Cortex of kidney (tissue), 1 donor: ENCODE measurements around the gene PRRX1.

Experiments used
- DNase-seq: peaks from one replicate; lab custom pipeline; 2025; lab: John Stamatoyannopoulos, UW

The PRRX1 gene

DNA sequence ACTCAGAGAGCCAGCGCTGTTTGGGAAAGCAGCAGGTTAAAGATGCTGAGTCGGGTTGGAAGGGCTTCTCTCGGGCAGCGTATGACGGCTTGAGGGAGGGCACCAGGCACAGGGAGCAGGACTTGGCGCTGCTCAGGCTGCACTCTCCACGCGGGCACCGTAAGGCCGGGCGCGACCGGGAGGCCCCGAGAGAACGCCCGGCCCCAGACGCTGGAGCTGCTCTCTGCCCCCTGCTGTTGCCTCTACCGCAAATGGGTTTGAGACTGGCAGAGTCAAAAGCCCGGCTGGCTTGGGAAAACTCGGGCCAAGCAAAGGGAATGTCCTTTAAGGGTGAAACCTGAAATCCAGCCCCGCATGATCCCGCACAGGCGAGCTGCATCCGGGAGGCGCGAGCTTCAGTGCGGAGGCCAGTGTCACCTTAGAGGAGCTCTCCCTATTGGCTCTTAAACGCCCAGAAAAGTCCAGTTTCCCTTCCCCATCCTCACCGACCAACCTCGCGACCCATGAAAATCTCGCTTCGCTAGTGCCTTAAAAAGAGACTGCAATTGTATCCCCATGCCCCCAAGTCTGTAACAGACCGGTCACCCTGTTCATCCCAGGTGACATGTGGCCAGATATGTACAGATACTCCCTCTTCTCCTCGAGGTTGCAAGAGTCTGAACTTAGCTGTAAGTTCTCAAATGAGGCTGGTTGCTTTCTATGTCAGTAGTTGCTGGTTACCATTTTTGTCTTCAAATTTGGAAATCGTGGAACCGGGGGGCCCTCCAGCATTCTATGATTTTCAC is 1.1 kb downstream of the PRRX1 start:
- no peak for DNase-seq

DNA sequence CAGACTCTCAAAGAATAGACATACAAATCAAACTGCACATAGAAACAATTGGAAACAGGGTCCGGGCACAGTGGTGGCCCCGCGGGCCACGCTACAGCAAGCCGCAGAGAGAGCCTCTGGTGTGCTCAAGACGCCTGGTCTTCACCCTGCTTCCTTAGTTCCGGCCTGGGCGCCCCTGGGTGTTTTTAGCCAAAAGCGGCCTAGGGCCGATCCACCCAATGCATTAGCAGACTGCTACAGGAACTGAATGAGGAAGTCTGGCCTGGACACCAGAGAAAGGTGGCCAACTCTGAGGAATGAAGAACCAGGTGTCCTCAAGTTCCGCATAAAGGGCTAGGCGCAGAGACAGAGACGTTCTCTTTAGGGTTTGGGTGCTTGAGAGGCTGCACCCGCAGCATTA is 1.7 kb downstream of the PRRX1 start:
- DNase-seq, result no peak

DNA sequence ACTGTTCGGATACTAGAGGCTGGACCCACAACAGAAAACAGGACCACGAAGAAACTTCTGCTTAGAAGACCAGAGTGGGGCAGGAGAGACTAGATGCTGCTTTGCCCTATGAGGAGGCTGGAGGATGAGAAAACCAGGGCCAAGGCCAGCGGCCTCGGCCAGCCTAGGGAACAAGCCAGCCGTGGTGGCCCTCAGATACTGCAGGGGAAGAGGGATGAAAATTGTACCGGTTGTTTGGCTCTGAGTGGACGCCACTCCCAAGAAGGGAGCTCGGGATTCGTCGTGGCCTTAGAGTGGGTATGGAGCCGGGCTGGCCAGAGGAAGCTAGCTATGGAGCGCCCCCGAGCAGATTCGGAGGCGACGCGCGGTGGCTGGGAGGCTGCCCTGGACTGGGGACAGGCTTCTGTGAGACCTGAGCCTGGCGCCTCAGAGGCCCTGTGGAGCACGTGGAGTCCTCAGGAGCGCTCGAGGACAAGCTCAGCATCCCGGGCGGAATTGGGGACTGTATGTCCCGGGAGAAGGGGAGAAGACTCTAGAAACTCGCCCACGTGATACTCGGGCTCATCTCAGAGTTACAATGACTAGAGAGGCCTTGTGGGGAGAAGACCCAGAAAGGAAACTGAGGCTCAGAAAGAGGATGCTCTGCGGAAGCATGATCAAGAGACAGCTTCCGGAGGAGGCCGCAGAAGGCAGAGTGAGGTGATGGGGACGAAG is 2.8 kb downstream of the PRRX1 start:
- no peak for DNase-seq

DNA sequence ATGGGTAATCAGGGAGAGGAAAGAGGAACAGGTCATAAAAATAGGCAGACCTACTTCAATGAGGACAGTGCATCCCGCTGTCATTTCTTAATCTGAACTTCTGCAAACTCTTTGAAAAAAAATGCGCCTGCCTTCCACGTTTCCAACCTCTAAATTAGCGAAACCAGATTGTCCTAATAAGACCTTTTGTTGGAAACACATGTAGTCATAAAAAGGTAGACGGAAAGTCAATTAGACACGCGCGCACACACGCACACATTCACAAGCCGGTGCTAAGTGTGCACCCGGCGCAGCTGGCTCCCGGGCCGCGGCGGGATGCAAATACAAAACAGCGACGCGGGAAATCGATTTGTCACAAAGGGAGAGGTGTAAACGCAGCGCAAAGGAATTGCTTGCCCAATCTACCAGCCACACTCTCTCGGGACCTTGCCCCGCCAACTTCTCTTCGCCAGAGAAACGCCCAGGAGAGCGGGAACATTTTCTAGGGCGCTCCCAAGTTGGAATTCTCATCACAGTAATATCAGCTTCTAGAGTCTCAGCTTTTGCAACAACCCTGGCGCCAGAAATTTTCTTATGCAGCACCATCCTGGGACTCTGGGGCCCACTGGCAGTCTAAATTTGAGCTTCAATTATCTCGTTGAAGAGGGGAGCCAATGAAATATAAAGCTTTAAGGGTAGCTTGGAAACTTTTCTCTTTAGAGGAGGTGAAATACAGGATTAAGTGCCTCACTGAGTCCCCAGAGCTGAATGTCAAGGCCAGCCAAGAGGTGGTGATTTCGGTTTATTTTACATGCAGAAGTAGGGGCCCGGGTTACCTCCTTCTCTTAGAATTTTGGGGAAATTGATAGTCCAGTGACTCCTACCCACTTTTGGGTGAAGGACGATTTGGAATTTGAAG is 4.5 kb downstream of the PRRX1 start:
- DNase-seq, result no peak

DNA sequence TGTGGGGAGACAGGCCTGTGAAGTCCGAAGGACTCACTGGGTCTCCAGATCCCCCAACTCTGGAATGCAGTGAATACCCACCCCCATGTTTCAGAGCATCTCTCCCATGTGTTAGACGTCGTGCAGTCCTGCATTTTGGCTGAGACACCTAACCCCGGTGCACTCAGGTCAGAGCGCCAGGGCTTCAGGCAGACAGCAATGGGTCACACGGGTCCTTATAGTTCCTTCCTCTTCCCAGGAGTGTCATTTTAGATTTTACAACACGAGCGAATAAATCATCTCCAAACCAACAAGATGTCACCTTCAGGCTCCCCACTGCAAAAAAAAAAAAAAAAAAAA is 5.1 kb downstream of the PRRX1 start:
- no peak for DNase-seq

DNA sequence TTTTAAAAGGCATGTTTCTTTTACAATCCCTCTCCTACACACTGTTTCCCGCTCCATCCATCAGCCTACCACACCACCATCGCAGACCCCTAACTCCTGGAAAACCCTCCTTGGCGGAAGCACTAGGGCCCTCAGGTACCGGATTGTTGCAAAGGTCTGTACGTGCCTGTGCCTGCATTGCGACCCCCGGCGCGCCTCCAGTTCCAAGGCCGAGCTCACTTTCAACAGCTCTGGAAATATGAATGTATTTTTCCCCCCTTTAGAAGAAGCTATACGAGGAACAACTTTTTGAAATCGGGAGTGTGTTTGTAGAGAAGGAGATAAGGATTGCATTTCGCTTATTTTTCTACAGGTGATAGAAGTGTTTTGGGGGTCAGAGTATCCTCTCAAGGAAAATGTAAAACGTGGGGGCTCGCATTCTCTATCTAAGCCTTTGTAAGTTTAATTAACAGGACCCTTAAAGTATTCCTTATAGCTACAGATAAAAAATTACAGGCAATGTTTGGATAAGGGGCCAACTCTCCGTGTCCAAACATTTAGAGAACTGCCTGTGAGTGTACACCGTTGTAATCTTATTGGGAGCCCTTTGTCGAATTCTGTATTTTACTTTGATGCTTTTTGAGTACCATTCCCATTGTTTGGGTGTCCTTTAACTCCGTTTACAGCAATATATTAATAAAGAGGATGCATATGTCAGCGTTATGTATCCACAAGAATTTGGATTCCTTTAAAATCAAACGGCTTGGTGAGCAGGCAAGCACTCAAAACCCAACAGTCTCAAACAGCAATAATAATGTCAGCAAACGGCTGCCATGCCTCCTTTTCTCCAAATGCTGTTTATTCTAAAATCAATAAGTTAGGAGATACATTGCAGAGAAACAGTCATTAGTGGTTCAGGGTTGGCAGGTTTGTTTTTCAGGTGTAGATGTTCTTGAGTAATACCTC is 5.9 kb downstream of the PRRX1 start:
- DNase-seq, result no peak

DNA sequence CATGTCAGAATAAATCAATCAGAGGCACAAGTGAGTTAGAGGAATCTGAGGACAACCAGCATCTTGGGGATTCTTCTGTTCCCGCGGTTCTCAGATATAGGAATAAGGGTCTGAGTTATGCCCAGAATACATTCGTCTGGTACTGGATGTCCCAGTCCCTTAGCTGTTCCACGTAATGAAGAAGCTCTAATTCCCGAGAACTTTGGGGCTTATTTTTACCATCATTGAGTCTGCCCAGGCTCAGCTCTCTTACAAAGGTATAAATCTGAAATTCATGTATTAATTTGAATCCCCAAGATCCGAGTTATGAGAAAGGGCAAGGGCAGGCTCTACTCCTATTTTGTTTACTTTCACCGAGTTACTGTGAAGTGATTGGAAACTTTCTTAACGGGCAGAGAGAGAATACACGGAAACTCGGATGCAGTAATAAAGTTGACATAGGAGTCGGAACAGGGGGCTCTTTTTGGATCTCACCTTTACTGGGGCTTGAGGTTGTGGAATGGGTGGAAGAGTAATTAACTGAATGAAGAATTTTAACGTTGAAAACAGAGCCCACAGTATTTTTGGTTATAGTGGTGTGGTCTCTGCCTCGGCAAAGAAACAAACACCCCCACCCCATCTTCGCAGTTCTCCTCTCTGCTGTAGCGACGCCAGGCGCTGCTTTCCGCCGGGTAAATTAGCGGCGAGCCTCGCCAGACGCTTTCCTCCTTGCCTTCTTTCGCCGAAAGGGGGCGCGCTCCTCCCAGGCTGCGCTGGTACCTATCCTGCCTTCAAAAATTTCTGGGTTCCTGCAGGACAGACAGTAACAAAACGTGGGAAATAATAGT is 7.1 kb downstream of the PRRX1 start:
- no peak for DNase-seq

DNA sequence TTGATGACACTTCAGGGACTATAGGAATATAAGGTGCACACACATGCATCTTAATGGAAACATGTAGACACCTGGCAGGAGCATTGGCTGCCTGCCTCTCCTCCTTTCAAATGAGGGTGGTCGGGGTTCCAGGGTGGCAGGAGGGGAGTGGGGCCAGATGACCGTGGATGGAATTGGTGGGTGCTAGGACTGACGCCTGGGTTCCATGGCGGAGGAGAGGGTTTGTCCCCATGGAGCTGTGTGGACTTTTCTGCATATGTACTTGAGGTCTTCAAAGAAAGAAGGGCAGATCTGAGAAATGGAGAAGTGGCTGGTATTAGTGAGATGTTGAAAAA is 7.7 kb downstream of the PRRX1 start:
- DNase-seq, result no peak

DNA sequence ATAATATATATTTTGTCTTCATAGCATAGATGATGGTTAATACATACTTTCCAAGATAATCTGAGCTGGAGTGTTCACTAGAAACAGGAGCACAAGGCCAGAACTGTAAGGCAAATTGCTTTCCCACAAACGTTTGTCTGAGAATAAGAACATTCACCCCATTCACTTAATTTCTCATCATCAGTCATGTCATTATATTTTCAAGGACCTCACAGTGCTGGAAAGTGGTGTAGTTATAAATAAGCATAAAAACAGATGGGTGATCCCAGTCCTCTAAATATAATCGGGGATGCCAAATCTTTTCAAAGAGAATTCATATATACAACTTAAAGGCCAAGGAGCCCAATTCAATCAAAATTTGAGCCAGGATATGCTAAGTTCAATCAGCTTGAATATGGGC is 8.4 kb downstream of the PRRX1 start:
- DNase-seq, result no peak

DNA sequence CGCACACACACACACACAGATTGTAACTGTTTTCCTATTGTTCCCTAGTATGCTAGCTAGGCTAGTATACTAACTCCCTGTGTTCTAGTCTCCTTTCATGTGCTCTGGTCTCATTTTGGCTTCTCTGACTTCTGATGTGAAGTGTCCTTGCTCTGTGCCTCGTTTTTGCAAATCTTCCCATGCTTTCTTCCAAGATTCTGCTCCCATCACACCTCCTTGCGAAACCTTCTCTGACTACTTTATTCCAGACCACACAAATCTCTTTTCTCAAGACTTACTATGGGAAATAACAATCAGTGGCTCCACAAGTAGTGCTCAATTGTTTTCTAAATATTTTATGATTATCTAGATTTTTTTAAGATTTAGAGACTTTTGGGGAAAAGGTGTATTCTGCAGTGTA is 10.3 kb downstream of the PRRX1 start:
- no peak for DNase-seq

DNA sequence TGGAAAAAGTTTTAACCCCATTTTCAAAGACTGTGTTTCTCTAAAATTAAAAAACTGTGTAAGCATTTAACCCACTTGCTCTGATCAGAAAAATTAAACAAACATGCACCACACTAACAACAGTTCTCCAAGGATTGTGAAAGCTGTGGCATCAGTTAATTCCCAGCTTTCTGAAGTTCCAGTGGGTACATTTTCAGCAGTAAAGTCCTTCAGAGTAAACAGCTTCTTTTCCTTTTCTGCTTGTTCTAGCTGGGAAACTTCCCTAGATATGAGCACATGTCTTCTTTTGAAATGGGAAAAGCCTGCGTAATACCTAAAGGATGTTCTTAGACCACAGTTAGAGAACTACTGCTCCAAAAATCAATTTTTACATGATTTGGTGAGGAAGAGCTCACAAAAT is 11.1 kb downstream of the PRRX1 start:
- no peak for DNase-seq

DNA sequence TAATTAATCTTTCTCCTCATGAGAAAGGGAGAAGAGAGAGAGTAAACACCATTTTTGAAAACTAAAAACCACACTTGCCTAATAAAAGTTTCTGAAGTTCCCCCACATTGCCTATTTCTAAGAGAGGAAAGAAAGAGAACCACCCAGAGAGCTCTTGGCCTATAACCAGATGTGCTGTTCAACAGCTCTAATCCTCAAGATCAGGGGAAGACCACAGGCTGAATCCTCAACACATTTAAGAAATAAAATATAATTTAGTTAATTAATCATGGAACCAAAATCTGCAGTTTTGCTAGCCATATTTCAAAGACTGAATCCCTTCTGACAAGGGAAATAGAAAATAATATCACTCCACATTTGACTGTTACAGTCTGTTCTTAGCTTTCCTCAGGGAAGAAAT is 11.9 kb downstream of the PRRX1 start:
- no peak for DNase-seq

DNA sequence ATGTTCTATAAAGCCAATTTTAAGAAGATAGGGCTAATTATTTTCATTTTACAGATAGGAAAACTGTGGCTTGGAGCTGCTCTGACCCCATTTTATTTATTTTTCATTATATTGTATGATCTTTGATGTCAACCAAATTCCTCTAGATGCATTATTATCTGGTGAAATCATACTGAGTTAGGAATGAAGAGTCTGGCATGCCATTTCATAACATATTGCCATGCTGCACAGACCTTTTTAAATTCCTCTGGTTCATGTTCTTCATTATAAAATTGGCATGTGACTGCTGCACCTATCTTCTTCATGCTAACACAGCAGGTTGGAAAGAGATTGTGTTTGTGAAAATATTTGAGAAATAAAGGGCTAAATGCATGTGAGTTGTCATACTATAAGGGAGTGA is 12.7 kb downstream of the PRRX1 start:
- no peak for DNase-seq

DNA sequence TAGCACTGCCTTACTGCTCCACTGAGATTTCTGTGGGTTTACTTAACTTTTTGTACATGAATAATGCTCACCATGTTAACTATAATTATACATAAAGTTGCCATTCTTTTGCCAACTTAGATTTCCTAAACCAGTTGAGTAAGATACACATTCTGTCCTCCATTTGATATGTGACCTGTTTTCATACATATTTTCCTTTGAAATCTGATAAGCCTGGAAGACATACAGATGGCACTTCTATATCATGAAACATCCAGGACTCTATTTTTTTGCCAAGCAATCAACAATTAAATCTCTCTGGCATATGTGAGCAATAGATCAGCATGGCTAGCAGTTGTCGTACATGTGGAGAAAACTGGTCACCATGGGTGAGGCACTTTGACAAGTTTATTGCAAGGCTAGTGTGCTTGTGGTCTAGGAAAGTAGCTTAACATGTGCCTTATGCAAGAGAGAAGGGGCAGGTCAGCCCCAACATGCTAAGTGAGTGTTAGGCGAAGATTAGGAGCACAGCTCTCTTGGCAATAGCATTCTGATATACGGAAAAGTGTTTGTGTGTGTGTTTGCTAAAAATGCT is 14.2 kb downstream of the PRRX1 start:
- no peak for DNase-seq

DNA sequence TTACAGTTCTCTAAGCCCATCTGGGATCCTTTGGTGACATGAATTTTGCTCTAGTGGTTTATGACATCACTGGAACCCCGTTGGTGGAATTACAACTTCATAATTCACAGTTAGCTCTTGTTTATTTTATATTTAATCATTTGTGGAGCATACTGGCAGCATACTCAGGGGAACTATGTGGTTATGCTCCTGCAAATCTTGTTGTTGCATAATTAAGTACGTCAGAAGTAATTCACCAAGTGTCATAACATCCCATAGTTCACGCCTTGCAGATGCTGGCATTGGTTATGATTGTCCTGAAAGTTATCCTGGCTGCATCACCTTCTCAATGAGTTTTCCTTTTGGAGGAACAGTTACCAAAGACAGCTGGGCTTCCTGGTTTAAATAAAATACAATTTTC is 16.5 kb downstream of the PRRX1 start:
- no peak for DNase-seq

DNA sequence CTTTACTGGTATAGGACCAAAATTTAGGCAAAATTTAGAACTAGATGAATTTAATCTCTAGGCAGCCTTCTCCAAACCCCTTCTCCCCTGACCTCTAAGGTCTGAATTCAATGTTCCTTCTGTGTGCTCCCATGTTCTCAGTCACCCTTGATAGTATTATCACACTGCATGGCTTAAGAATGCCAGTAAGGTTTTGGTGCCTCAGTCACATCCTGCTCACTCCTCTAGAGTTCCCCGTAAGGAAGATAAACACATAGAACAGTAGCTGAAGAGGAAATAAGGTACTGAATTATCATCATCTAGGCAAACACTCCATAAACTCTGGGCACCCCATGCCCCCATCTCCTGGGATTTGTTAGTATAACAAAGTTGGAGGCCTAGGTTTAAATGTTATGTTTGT is 18.2 kb downstream of the PRRX1 start:
- DNase-seq, result no peak

DNA sequence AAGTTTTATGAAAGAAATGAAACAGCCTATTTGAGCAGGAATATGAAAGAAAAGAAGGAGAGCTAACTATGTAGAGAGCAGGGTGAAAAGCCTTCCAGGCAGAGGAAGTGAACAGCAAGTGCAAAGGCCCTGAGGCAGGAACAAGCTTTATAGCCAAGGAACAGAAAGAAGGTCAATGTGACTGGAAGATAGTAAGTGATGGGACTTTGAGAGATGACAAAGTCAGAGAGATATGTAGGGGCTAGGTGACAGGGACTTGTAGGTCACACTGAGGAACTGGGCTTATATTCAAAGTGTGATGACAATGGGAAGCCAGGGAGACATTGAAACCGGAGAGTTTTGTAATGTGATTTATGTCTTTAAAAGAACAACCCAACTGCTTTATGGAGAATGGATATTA is 18.9 kb downstream of the PRRX1 start:
- no peak for DNase-seq

DNA sequence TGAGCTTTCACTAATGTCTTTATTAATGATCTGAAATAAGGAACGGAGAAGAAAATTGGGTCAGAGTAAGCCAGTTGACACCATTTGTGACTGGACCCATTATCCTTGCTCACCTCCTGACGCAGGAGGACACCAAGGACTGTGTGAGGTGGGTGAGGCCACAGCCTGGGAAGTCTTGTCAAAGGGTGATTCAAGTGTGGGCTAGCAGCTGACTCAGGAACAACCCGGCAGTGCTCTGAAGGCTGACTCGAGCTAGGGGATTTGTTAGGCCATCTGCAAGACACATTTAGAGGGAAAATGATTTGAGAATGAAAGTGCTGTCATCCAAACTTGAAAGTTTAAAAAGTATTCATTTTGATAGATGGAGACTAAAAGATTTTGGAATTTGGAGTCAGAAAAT is 21.2 kb downstream of the PRRX1 start:
- DNase-seq, result no peak

DNA sequence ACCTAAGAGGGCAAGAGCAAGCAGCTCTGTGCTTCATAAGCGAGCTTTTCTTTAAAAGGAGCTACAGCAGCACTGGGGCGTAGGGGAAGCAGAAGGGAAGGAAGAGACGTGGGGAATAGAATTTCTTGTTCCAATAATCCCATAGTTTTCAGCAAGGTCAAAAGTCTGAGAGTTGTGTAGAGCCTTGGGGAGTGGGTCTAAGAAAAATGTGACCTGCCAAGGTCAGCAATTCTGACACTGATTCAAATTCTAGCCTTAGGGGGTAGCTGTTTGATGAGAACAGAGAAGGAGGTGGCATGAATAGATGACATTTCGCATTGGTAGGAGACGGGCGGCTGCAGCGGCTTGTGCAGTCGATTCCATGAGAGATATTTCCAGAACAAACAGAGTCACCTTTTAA is 22.4 kb downstream of the PRRX1 start:
- DNase-seq, result no peak

DNA sequence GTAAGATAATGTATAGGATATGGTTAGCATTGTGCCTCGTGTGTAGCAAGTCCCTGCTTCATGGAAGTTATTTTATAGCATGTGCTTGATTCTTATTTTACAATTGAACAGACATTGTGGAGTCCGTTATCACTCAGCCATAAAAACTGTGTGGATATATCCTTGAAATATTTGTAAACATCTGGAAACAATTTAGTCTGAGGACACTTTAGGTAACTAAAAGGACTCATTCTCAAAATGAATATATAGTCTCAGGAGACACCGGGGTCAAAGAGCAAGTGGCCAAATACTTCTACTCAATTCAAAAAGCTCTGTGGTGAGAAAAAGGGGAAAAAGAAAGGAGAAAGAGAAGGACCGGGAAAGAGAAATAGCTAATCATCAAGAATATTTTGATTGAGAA is 23.7 kb downstream of the PRRX1 start:
- no peak for DNase-seq

DNA sequence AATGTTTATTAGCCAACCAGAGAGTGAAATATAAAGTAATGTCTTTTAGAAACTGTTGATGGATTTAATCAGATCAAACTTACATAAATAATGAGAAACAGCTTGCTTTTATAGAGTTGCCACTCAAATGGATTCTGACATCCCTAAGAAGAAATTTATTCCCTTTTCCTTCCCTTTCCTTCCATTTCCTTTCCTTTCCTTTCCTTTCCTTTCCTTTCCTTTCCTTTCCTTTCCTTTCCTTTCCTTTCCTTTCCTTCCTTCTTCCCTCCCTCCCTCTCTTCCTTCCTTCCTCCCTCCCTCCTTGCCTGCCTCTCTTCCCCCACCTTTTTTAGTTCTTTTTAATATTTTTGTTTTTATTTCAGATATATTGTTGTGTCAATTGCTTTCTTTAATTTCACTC is 27.3 kb downstream of the PRRX1 start:
- DNase-seq, result no peak
